Raji (cell line): ENCODE results near the gene TNIK.

ENCODE experiments used
- POLR2A ChIP-seq: IDR thresholded peaks from 2 replicates; pipeline ENCODE4 v1.6.1; 2011; ENCODE audit warnings: low read depth, low read length, control low read depth; ENCODE audit not compliant: insufficient read depth

Gene TNIK

GRCh38 chr3:171321559-171322360, 138.4 kb downstream of the TNIK start:
- TF ChIP-seq POLR2A = no peak

GRCh38 chr3:171320750-171321558, 139.3 kb downstream of the TNIK start:
- TF ChIP-seq POLR2A = no peak

GRCh38 chr3:171317171-171317570, 143.0 kb downstream of the TNIK start:
- no peak for TF ChIP-seq POLR2A

- TF ChIP-seq POLR2A = no peak
Observed at GRCh38 chr3:171315919-171316318, 144.3 kb downstream of the TNIK start.

GRCh38 chr3:171315101-171315500, 145.1 kb downstream of the TNIK start:
- no peak for TF ChIP-seq POLR2A

- TF ChIP-seq POLR2A = no peak
Observed at GRCh38 chr3:171314341-171314740, 145.9 kb downstream of the TNIK start.

GRCh38 chr3:171313702-171314101, 146.5 kb downstream of the TNIK start:
- TF ChIP-seq POLR2A = no peak

- TF ChIP-seq POLR2A = no peak
Observed at GRCh38 chr3:171312741-171313140, 147.5 kb downstream of the TNIK start.

- TF ChIP-seq POLR2A = no peak
Observed at GRCh38 chr3:171311784-171312183, 148.4 kb downstream of the TNIK start.

GRCh38 chr3:171309906-171310359, 150.3 kb downstream of the TNIK start:
- no peak for TF ChIP-seq POLR2A

GRCh38 chr3:171307988-171308387, 152.2 kb downstream of the TNIK start:
- no peak for TF ChIP-seq POLR2A

- no peak for TF ChIP-seq POLR2A
Observed at GRCh38 chr3:171307046-171307585, 153.1 kb downstream of the TNIK start.

GRCh38 chr3:171306631-171307030, 153.6 kb downstream of the TNIK start:
- TF ChIP-seq POLR2A = no peak

- TF ChIP-seq POLR2A = no peak
Observed at GRCh38 chr3:171301998-171302397, 158.2 kb downstream of the TNIK start.

- no peak for TF ChIP-seq POLR2A
Observed at GRCh38 chr3:171301002-171301401, 159.2 kb downstream of the TNIK start.

- TF ChIP-seq POLR2A = no peak
Observed at GRCh38 chr3:171297951-171298350, 162.3 kb downstream of the TNIK start.
